HepG2 (cell line): Measurements from ENCODE around the gene G6PC3. TPM values are rescaled to one million over a fixed set of nuclear protein-coding genes. Genes with fewer than 3 reads are reported as not detected.

Experiments
- ETV5 ChIP-seq: IDR thresholded peaks from 2 replicates; pipeline ENCODE4 v1.6.1; 2018; ENCODE audit warnings: missing biosample characterization, missing genetic modification reagents, inconsistent platforms, borderline replicate concordance
- KLF12 ChIP-seq: sonication (generic); formaldehyde crosslinking; IDR thresholded peaks from 2 replicates; pipeline ENCODE4 v1.4.0; 2020; ENCODE audit warnings: missing genetic modification reagents, borderline replicate concordance
- NFE2L1 ChIP-seq: sonication (generic); formaldehyde crosslinking; IDR thresholded peaks from 2 replicates; pipeline ENCODE4 v1.4.0; 2020; ENCODE audit warnings: missing genetic modification reagents, mild to moderate bottlenecking, borderline replicate concordance
- SKI ChIP-seq: fragments of 450-650 bp; IDR thresholded peaks from one replicate; pipeline ENCODE4 v1.6.1; 2018; ENCODE audit warnings: mild to moderate bottlenecking; ENCODE audit not compliant: partially characterized antibody
- SP2 ChIP-seq: sonication (generic); formaldehyde crosslinking; IDR thresholded peaks from 2 replicates; pipeline ENCODE4 v1.5.1; 2020; ENCODE audit warnings: mild to moderate bottlenecking, missing genetic modification reagents
- TBL1XR1 ChIP-seq: fragments of 150-350 bp; IDR thresholded peaks from 2 replicates; pipeline ENCODE4 v1.6.1; 2014; ENCODE audit warnings: borderline replicate concordance, low read length; ENCODE audit not compliant: partially characterized antibody
- U2AF2 ChIP-seq: fragments of 200-400 bp; formaldehyde crosslinking; IDR thresholded peaks from 2 replicates; pipeline ENCODE4 v1.6.1; 2017; ENCODE audit warnings: low read depth, mild to moderate bottlenecking, low read length
- ZFP36L2 ChIP-seq: sonication (generic); formaldehyde crosslinking; IDR thresholded peaks from 2 replicates; pipeline ENCODE4 v1.4.0; 2020; ENCODE audit warnings: missing genetic modification reagents
- ZNF205 ChIP-seq: IDR thresholded peaks from 2 replicates; pipeline ENCODE4 v1.6.1; 2018; ENCODE audit warnings: missing biosample characterization, missing genetic modification reagents
- ZNF235 ChIP-seq: sonication (generic); formaldehyde crosslinking; IDR thresholded peaks from 2 replicates; pipeline ENCODE4 v1.8.1; 2023; ENCODE audit warnings: mild to moderate bottlenecking, missing genetic modification reagents, borderline replicate concordance
- polyA plus RNA-seq, 8 experiments: library from polyadenylated mRNA; depleted of rRNA in 3 of 8; stranded (reverse) in 7 of 8; unstranded in 1 of 8; fragments of >200 nt; fragmentation: Illumina TruSeq in 4 of 8; extraction: Trizol in 4 of 8; gene quantifications; 2 replicates each; pipeline versions ENCODE4 v1.2.1 to v1.2.3, GENCODE V29; 2011 to 2016; ENCODE audit warnings: low read depth in 4 of 8, missing spikeins in 1 of 8, mixed read lengths in 1 of 8; ENCODE audit not compliant: insufficient read depth in 1 of 8
- total RNA-seq, 5 experiments: library from RNA; depleted of rRNA; stranded (reverse); fragments of >200 nt; fragmentation: Illumina TruSeq; extraction: Trizol; gene quantifications; 2 replicates each; pipeline ENCODE4 v1.2.3, GENCODE V29; 2016; ENCODE audit warnings: low read depth in 1 of 5
- TF ChIP-seq, protein P1 (sequence below): sonication (generic); formaldehyde crosslinking; IDR thresholded peaks from one replicate; pipeline ENCODE4 v1.5.1; 2020; ENCODE audit warnings: mild to moderate bottlenecking, missing genetic modification reagents; ENCODE audit errors: not compliant biosample characterization
- TF ChIP-seq, protein P2 (sequence below): sonication (generic); formaldehyde crosslinking; IDR thresholded peaks from 2 replicates; pipeline ENCODE4 v1.8.1; 2022; ENCODE audit warnings: mild to moderate bottlenecking, missing genetic modification reagents
- TF ChIP-seq, protein P3 (sequence below): sonication (generic); formaldehyde crosslinking; IDR thresholded peaks from 2 replicates; pipeline ENCODE4 v1.4.0; 2020; ENCODE audit warnings: missing genetic modification reagents
- TF ChIP-seq, protein P4 (sequence below): sonication (generic); formaldehyde crosslinking; IDR thresholded peaks from 2 replicates; pipeline ENCODE4 v1.4.0; 2020; ENCODE audit warnings: missing genetic modification reagents

G6PC3 gene
- total and polyA plus RNA-seq, 2 of the 13 experiments (the other 11 are each of a cell fraction or from before 2014, with no cell fraction given), result 38.5 to 75.8 TPM

DNA sequence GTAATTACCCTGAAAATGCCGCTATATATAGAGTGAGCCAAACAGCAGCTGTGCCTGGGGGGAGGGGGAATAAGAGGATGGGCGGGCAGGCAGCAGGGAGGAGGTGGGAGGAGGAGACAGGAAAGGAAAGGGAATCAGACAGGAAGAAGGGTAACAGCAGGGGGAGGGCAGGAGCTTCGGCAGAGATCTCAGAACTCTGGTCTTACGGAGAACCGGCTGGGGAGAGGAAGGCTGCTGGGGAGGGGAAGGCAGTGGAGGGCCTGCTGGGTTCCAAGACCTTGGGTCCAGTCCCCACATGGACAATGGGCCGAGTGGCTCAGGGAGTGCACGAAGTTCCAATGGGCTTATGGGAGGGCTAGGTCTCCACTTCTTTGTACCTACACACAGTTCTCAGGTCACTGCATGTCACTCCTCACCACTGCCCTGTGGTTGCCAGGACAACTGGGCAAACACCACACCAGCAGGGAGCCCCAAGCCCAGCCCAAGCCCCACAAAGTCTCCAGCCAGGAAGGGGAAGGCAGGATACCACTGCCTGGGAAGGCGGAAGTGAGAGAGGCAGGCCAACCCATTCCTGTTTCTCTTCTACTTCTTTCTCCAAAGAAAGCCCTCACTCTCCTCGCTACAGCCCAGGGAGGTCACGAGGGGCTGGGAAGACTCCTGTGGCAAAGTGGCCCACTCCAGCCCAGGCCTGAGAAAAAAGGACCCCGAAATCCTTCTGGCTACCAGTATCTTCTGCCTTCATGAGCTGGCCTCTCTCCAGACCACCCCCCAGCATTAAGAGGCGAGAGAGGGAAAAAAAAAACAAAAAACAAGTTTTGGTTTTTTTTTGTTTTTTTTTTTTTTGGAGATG is 25.3 kb downstream of the G6PC3 start (continued):
- TF ChIP-seq, protein P1, sequence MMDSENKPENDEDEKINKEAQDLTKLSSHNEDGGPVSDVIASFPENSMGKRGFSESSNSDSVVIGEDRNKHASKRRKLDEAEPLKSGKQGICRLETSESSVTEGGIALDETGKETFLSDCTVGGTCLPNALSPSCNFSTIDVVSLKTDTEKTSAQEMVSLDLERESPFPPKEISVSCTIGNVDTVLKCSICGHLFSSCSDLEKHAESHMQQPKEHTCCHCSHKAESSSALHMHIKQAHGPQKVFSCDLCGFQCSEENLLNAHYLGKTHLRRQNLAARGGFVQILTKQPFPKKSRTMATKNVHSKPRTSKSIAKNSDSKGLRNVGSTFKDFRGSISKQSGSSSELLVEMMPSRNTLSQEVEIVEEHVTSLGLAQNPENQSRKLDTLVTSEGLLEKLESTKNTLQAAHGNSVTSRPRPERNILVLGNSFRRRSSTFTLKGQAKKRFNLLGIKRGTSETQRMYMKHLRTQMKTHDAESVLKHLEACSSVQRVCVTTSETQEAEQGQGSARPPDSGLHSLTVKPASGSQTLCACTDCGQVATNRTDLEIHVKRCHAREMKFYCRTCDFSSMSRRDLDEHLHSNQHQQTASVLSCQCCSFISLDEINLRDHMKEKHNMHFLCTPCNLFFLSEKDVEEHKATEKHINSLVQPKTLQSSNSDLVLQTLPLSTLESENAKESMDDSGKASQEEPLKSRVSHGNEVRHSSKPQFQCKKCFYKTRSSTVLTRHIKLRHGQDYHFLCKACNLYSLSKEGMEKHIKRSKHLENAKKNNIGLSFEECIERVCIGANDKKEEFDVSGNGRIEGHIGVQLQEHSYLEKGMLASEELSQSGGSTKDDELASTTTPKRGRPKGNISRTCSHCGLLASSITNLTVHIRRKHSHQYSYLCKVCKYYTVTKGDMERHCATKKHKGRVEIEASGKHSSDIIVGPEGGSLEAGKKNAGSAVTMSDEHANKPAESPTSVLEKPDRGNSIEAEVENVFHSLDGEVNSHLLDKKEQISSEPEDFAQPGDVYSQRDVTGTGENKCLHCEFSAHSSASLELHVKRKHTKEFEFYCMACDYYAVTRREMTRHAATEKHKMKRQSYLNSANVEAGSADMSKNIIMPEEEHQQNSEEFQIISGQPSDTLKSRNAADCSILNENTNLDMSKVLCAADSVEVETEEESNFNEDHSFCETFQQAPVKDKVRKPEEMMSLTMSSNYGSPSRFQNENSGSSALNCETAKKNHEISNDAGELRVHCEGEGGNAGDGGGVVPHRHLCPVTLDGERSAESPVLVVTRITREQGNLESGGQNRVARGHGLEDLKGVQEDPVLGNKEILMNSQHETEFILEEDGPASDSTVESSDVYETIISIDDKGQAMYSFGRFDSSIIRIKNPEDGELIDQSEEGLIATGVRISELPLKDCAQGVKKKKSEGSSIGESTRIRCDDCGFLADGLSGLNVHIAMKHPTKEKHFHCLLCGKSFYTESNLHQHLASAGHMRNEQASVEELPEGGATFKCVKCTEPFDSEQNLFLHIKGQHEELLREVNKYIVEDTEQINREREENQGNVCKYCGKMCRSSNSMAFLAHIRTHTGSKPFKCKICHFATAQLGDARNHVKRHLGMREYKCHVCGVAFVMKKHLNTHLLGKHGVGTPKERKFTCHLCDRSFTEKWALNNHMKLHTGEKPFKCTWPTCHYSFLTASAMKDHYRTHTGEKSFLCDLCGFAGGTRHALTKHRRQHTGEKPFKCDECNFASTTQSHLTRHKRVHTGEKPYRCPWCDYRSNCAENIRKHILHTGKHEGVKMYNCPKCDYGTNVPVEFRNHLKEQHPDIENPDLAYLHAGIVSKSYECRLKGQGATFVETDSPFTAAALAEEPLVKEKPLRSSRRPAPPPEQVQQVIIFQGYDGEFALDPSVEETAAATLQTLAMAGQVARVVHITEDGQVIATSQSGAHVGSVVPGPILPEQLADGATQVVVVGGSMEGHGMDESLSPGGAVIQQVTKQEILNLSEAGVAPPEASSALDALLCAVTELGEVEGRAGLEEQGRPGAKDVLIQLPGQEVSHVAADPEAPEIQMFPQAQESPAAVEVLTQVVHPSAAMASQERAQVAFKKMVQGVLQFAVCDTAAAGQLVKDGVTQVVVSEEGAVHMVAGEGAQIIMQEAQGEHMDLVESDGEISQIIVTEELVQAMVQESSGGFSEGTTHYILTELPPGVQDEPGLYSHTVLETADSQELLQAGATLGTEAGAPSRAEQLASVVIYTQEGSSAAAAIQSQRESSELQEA, result no peak
- TF ChIP-seq TBL1XR1 (no peak), SKI (peak; percentile 28), ETV5 (CRISPR knock-in tag) (peak; percentile 54), NFE2L1 (CRISPR knock-in tag) (no peak), U2AF2 (peak; percentile 96), ZFP36L2 (CRISPR knock-in tag) (no peak), ZNF205 (CRISPR knock-in tag) (no peak), ZNF235 (no peak), SP2 (CRISPR knock-in tag) (no peak), KLF12 (CRISPR knock-in tag) (no peak)
- TF ChIP-seq, protein P2, sequence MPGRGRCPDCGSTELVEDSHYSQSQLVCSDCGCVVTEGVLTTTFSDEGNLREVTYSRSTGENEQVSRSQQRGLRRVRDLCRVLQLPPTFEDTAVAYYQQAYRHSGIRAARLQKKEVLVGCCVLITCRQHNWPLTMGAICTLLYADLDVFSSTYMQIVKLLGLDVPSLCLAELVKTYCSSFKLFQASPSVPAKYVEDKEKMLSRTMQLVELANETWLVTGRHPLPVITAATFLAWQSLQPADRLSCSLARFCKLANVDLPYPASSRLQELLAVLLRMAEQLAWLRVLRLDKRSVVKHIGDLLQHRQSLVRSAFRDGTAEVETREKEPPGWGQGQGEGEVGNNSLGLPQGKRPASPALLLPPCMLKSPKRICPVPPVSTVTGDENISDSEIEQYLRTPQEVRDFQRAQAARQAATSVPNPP (CRISPR knock-in tag), result no peak
- TF ChIP-seq, protein P3, sequence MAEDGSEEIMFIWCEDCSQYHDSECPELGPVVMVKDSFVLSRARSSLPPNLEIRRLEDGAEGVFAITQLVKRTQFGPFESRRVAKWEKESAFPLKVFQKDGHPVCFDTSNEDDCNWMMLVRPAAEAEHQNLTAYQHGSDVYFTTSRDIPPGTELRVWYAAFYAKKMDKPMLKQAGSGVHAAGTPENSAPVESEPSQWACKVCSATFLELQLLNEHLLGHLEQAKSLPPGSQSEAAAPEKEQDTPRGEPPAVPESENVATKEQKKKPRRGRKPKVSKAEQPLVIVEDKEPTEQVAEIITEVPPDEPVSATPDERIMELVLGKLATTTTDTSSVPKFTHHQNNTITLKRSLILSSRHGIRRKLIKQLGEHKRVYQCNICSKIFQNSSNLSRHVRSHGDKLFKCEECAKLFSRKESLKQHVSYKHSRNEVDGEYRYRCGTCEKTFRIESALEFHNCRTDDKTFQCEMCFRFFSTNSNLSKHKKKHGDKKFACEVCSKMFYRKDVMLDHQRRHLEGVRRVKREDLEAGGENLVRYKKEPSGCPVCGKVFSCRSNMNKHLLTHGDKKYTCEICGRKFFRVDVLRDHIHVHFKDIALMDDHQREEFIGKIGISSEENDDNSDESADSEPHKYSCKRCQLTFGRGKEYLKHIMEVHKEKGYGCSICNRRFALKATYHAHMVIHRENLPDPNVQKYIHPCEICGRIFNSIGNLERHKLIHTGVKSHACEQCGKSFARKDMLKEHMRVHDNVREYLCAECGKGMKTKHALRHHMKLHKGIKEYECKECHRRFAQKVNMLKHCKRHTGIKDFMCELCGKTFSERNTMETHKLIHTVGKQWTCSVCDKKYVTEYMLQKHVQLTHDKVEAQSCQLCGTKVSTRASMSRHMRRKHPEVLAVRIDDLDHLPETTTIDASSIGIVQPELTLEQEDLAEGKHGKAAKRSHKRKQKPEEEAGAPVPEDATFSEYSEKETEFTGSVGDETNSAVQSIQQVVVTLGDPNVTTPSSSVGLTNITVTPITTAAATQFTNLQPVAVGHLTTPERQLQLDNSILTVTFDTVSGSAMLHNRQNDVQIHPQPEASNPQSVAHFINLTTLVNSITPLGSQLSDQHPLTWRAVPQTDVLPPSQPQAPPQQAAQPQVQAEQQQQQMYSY (CRISPR knock-in tag), result peak; percentile 80
- TF ChIP-seq, protein P4, sequence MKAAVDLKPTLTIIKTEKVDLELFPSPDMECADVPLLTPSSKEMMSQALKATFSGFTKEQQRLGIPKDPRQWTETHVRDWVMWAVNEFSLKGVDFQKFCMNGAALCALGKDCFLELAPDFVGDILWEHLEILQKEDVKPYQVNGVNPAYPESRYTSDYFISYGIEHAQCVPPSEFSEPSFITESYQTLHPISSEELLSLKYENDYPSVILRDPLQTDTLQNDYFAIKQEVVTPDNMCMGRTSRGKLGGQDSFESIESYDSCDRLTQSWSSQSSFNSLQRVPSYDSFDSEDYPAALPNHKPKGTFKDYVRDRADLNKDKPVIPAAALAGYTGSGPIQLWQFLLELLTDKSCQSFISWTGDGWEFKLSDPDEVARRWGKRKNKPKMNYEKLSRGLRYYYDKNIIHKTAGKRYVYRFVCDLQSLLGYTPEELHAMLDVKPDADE, result no peak
